MM.1S (cell line): ENCODE results near the gene ARHGAP27.

ENCODE experiments used
- DNase-seq: peaks from one replicate; pipeline ENCODE4 v3.0.0-alpha.2; 2015
- H2AFZ ChIP-seq: fragments of 300-600 bp; sonication (generic); 2 replicates; pipeline ENCODE4 v1.6.0; 2016; ENCODE audit warnings: antibody characterized with exemption, low read length
- H3F3A ChIP-seq: fragments of 300-600 bp; sonication (generic); 2 replicates; pipeline ENCODE4 v1.6.1; 2016; ENCODE audit warnings: mild to moderate bottlenecking, antibody characterized with exemption, low read length, moderate library complexity, mixed read lengths; ENCODE audit not compliant: insufficient read depth
- H3K27ac ChIP-seq: fragments of 300-600 bp; sonication (generic); 2 replicates; pipeline ENCODE4 v1.5.1; 2016; ENCODE audit warnings: mild to moderate bottlenecking, low read length
- H3K27me3 ChIP-seq: fragments of 300-600 bp; sonication (generic); replicated peaks from 2 replicates; pipeline ENCODE4 v1.6.0; 2016; ENCODE audit warnings: low read length; ENCODE audit not compliant: insufficient read depth
- H3K36me3 ChIP-seq: fragments of 300-600 bp; sonication (generic); replicated peaks from 2 replicates; pipeline ENCODE4 v1.6.1; 2016; ENCODE audit warnings: mild to moderate bottlenecking, low read length, mixed read lengths; ENCODE audit not compliant: insufficient read depth
- H3K4me1 ChIP-seq: fragments of 300-600 bp; sonication (generic); 2 replicates; pipeline ENCODE4 v1.6.1; 2016; ENCODE audit warnings: low read length, mixed read lengths
- H3K4me2 ChIP-seq: fragments of 300-600 bp; sonication (generic); 2 replicates; pipeline ENCODE4 v1.6.0; 2016; ENCODE audit warnings: low read depth, low read length
- H3K4me3 ChIP-seq: fragments of 300-600 bp; sonication (generic); 2 replicates; pipeline ENCODE4 v1.5.1; 2016; ENCODE audit warnings: low read length, mixed read lengths
- H3K79me2 ChIP-seq: fragments of 300-600 bp; sonication (generic); 2 replicates; pipeline ENCODE4 v1.6.1; 2016; ENCODE audit warnings: mixed run types, low read length, mixed read lengths
- H3K9ac ChIP-seq: fragments of 300-600 bp; sonication (generic); 2 replicates; pipeline ENCODE4 v1.6.1; 2016; ENCODE audit warnings: low read length, mixed read lengths
- H3K9me2 ChIP-seq: fragments of 300-600 bp; sonication (generic); replicated peaks from 2 replicates; pipeline ENCODE4 v1.6.1; 2016; ENCODE audit warnings: mild to moderate bottlenecking, low read length, mixed read lengths; ENCODE audit not compliant: insufficient read depth
- H3K9me3 ChIP-seq: fragments of 300-600 bp; sonication (generic); replicated peaks from 2 replicates; pipeline ENCODE4 v1.6.1; 2016; ENCODE audit warnings: mild to moderate bottlenecking, low read length, mixed read lengths; ENCODE audit not compliant: insufficient read depth
- H4K20me1 ChIP-seq: fragments of 300-600 bp; sonication (generic); 2 replicates; pipeline ENCODE4 v1.6.1; 2016; ENCODE audit warnings: mild to moderate bottlenecking, low read length, moderate library complexity, mixed read lengths; ENCODE audit not compliant: insufficient read depth
- EZH2 ChIP-seq: fragments of 300-600 bp; sonication (generic); optimal IDR thresholded peaks from 2 replicates; pipeline ENCODE3; 2017; ENCODE audit warnings: low read depth, mild to moderate bottlenecking, antibody characterized with exemption, low read length, mixed read lengths
- EZH2phosphoT487 ChIP-seq: fragments of 300-600 bp; sonication (generic); IDR thresholded peaks from 2 replicates; pipeline ENCODE4 v1.6.1; 2018; ENCODE audit warnings: antibody characterized with exemption, low read length
- TF ChIP-seq, protein P1 (sequence below): fragments of 300-600 bp; sonication (generic); IDR thresholded peaks from 2 replicates; pipeline ENCODE4 v1.5.1; 2016; ENCODE audit warnings: antibody characterized with exemption, low read length, mixed read lengths

Gene ARHGAP27

DNA sequence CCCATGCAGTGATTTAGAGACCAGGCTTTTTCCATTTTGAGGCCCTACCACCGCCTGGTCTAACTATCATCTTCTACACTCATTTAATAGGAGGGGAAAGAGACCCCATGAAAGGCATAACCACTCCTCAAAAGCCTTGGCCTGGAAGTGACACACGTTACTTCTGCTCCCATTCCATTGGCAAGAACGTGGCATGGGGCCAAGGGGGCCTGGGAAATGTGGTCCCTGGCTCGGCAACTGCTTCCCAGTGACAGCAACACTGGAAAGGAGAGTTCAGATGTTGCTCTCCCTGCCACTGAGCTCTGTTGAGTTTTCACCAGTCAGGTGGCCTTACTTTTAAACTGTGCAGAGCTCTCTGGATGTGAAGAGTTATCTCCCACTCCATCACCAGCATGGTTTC lies 70.7 kb downstream of the ARHGAP27 start:
- Histone ChIP-seq H3K4me1 (no peaks in the 10 kb centered on the region), H3K9me2 (no peaks in the 10 kb centered on the region), H3K4me2 (no peak overlapping the region), H3K27me3 (no peaks in the 10 kb centered on the region), H3F3A (no peaks in the 10 kb centered on the region), H3K27ac (no peak overlapping the region), H3K36me3 (no peaks in the 10 kb centered on the region), H4K20me1 (no peaks in the 10 kb centered on the region), H3K9ac (no peak overlapping the region), H3K4me3 (no peak overlapping the region), H2AFZ (no peak overlapping the region), H3K79me2 (no peaks in the 10 kb centered on the region), H3K9me3 (no peaks in the 10 kb centered on the region)
- TF ChIP-seq EZH2 = no peak
- TF ChIP-seq, protein P1, sequence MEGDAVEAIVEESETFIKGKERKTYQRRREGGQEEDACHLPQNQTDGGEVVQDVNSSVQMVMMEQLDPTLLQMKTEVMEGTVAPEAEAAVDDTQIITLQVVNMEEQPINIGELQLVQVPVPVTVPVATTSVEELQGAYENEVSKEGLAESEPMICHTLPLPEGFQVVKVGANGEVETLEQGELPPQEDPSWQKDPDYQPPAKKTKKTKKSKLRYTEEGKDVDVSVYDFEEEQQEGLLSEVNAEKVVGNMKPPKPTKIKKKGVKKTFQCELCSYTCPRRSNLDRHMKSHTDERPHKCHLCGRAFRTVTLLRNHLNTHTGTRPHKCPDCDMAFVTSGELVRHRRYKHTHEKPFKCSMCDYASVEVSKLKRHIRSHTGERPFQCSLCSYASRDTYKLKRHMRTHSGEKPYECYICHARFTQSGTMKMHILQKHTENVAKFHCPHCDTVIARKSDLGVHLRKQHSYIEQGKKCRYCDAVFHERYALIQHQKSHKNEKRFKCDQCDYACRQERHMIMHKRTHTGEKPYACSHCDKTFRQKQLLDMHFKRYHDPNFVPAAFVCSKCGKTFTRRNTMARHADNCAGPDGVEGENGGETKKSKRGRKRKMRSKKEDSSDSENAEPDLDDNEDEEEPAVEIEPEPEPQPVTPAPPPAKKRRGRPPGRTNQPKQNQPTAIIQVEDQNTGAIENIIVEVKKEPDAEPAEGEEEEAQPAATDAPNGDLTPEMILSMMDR = no peak
- no peak for TF ChIP-seq EZH2phosphoT487
- no peak for DNase-seq

DNA sequence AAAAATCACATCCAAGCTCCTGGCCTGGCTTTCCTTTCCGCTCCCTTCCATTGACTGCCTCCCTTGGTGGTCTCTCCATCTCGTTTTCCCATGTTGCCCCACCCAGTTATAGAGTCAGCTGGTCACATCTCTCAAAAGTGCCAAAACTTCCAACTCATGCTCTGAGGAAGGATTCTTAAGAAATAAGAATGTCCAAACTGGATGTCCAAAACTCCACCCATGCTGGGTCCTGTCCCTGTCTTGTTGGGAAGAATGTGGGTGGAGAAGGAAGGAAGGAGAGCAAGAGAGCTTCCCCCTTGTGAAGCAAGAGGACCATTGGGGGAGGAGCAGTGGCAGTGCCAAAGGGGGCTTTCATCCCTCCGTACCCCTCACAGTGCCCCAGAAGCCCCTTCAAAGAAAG lies 71.2 kb downstream of the ARHGAP27 start:
- H3K27ac ChIP-seq = no peak overlapping the region
- H3F3A ChIP-seq = no peaks in the 10 kb centered on the region
- no peaks in the 10 kb centered on the region for H3K4me1 ChIP-seq
- H3K4me3 ChIP-seq = no peak overlapping the region
- H3K9me2 ChIP-seq = no peaks in the 10 kb centered on the region
- no peak for DNase-seq
- no peak overlapping the region for H3K4me2 ChIP-seq
- no peaks in the 10 kb centered on the region for H3K36me3 ChIP-seq
- no peaks in the 10 kb centered on the region for H3K9me3 ChIP-seq
- H4K20me1 ChIP-seq = no peaks in the 10 kb centered on the region
- no peak for TF ChIP-seq EZH2phosphoT487
- no peak overlapping the region for H2AFZ ChIP-seq
- H3K9ac ChIP-seq = no peak overlapping the region
- H3K79me2 ChIP-seq = no peaks in the 10 kb centered on the region
- no peaks in the 10 kb centered on the region for H3K27me3 ChIP-seq

DNA sequence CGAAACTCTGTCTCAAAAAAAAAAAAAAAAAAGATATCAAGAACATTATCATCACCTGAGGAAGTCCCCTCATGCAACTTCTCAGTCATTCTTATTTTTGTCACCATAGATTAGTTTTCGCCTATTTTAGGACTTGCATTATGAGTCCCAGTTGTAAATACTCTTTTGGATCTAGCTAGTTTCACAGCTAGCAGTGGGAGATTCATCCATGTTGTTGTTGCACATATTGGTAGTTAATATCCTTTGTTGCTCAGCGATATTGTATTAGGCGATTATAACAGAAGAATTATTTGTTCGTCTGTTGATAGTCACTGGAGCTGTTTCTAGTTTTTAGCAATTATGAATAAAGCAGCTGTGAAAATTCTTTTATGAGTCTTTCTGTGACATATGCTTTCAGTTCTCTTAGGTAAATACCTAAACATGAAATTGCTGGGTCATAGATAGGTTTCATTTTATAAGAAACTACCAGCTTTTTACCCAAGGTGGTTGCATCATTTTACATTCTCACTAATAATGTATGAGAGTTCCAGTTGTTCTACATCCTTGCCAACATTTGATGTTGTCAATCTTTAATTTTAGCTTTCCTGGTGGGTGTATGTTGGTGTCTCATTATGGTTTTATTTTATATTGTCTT lies 75.2 kb downstream of the ARHGAP27 start:
- Histone ChIP-seq H4K20me1 (no peaks in the 10 kb centered on the region), H3K36me3 (no peaks in the 10 kb centered on the region), H3K79me2 (no peaks in the 10 kb centered on the region), H3K9ac (no peak overlapping the region), H3K27me3 (no peaks in the 10 kb centered on the region), H2AFZ (no peak overlapping the region), H3K9me2 (no peaks in the 10 kb centered on the region), H3K9me3 (no peaks in the 10 kb centered on the region), H3K4me1 (no peaks in the 10 kb centered on the region), H3K4me2 (no peak overlapping the region), H3F3A (no peaks in the 10 kb centered on the region), H3K4me3 (no peak overlapping the region), H3K27ac (no peak overlapping the region)
- no peak for DNase-seq
- TF ChIP-seq EZH2 (no peak), EZH2phosphoT487 (no peak)
- TF ChIP-seq, protein P1 = no peak

DNA sequence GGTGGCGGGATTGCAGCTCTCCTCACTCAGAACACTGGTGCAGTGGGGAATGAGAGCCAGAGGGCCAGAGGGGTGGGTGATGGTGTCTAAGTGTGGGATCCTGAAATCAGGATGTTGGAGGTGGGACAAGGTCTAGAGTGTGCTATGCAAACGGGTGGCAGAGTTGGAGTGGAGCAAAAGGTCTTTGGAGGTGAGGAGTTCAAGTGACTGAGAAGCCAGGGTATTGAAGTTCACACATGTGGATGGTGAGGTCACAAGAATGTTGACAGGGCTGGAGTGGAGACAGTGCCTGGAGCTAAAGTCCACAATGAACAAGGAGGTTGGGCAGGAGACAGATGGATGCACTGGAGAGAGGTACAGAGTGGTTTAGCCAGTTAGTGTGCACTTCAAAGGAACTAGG lies 77.6 kb downstream of the ARHGAP27 start:
- Histone ChIP-seq H3K27ac (no peak overlapping the region), H3K79me2 (no peaks in the 10 kb centered on the region), H4K20me1 (no peaks in the 10 kb centered on the region), H3K9ac (no peak overlapping the region), H3K4me1 (no peaks in the 10 kb centered on the region), H3K27me3 (no peaks in the 10 kb centered on the region), H2AFZ (no peak overlapping the region), H3K36me3 (no peaks in the 10 kb centered on the region), H3F3A (no peaks in the 10 kb centered on the region), H3K4me2 (no peak overlapping the region), H3K4me3 (no peak overlapping the region), H3K9me2 (no peaks in the 10 kb centered on the region), H3K9me3 (no peaks in the 10 kb centered on the region)
- no peak for TF ChIP-seq EZH2
- TF ChIP-seq, protein P1 = no peak
- no peak for TF ChIP-seq EZH2phosphoT487
- DNase-seq = no peak
